NOMO-1 (cell line): Measurements from ENCODE around the gene NUMB.
A peak's percentile ranks its signal among the peaks of the same experiment; 100 is the strongest.

Experiments
- DNase-seq, 2 experiments: peaks; one replicate each; lab custom pipeline; 2025; ENCODE audit not compliant: unreplicated experiment in 2 of 2; lab: John Stamatoyannopoulos, UW

NUMB gene

GRCh38 chr14:73466861-73467260 lies 8.5 kb upstream of the NUMB start:
- DNase-seq: no peak

DNA sequence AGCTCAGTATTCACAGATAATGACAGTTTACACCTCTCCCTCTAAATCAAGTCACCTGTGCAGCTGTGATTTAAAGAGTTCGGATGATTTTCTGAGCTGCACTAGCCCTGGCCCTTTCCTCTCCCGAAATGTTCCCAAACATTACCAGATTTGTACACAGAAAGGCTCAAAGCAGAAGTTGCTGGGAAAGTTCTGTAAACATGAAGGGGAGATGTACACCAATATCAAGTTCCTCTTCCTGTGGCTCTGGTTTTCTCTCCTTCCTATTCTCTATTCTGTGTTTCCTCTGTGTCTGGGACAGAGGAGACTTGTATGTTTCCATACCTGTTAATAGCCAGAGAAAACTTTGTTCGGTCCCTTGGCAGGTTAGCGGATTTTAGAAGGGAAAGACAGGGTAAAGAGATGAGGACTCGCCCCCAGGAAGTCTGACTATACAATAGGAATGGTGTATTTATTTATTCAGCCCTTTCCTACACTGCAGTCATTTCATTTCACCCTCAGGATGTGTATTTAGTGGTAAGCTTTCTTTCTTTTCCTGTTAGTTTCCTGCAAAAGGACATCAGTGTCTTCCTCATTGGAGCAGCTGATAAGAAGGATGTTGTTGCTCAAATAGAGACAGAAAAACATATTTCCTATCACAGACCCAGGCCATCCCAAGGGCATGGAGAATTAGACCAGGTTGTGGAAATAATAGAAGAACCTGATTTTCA lies 7.6 kb upstream of the NUMB start:
- DNase-seq: peak in 1 of 2 experiments; percentile 73

DNA sequence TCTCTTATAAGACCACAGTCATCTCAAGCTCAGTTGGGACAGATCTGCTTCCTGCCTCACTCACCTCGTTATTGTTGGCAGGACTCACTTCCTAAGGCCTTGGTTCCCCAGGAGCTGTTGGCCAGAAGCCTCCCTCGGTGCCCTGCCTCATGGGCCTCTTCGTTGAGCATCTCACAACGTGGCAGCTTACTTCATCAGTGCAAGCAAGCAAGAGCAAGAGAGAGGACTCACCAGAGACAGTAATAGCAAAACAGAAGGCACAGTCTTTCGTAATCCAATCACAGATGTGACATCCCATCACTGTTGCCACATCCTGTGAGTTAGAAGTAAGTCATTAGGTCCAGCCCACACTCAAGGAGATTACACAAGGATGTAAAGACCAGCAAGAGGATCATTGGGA lies 5.1 kb upstream of the NUMB start:
- peak; percentile 85 to 100 for DNase-seq

DNA sequence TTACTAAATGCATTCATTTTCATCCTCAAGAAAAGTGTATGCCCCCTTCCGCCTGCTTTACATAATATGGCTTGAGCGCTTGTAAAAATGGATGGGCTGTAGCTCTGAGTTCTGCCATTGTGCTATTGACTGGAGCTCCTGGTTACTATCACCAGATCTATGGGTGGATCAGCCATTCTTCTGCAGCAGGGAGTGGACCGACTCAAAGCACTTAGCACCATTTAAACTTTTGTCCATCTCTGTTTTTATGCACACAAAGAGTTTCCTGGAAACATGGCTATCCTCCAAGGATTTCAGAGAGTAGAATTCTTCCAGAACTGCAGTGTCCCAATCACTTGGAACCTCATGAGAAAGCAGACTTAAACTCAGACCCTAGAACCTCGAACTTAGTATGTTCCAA lies 4.5 kb upstream of the NUMB start:
- no peak for DNase-seq

DNA sequence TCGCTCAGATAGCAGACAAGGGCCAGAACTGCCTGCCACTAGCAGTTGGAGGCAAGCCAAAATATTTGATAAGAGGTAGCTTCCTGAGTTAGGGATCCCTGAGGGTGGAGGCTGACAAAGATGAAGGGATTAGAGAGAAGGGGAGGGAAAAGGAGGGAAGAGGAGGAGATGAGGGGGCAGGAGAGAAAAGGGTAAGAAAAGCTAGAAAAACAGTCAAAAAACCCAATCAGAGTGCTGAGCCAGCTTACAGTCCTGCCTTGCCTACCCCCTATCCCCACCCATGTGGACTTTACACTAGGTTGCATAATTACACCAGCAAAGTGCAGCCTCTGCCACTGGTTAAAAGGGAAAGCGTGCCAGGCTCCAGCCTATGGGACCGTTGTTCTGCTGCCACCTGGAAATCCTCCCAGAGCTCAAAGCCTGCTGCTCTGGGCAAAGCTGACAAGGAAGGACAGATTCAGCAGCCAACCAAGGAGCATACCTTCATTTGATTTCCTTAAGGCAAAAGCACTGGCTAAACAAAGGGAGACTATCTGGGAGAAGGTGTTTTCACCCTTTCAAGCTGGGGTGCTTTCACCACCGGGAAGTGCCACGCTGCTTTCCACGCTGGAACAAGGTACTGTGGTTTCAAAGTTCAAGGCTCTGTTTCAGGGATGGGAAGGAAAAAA lies 3.8 kb upstream of the NUMB start:
- DNase-seq: peak; percentile 45 to 56

GRCh38 chr14:73461478-73462047 lies 3.2 kb upstream of the NUMB start:
- no peak for DNase-seq

- no peak for DNase-seq
Measured at GRCh38 chr14:73460691-73461127, 2.4 kb upstream of the NUMB start.

DNA sequence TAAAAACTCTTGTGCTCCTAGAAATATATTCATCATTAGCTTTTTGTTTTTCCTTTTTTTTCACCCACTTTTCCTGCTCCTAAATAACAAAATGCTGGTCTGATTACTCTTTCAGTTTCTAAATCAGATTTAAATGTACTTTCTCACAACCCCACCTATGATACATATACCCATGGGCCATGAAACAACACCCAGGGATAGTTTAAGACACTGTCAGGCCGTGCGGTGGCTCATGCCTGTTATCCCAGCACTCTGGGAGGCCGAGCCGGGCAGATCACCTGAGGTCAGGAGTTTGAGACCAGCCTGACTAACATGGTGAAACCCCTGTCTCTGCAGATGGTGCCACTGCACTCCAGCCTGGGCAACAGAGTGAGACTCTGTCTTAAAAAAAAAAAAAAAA lies 1.6 kb upstream of the NUMB start:
- no peak for DNase-seq

DNA sequence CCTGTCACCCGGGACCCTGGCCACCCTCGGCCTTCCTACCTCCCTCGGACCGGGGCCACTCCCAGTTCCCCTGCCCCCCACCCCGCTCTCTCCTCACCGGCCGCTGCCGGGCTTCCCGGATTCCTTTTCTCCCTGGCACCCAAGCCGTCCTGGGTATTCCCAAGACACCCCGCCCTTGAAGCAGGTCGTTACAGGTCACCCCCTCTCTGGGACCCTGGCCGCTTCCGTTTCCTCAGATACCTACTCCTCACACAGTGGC lies 493 bp downstream of the NUMB start:
- no peak for DNase-seq

GRCh38 chr14:73457041-73457923 lies 1.1 kb downstream of the NUMB start:
- peak in 1 of 2 experiments; percentile 48 for DNase-seq

- DNase-seq: peak in 1 of 2 experiments; percentile 38
Measured at GRCh38 chr14:73455294-73455693, 3.1 kb downstream of the NUMB start.

GRCh38 chr14:73452341-73453186 lies 5.8 kb downstream of the NUMB start:
- peak; percentile 45 to 68 for DNase-seq

- no peak for DNase-seq
Measured at GRCh38 chr14:73443758-73444157, 14.6 kb downstream of the NUMB start.

GRCh38 chr14:73441286-73441685 lies 17.1 kb downstream of the NUMB start:
- no peak for DNase-seq

DNA sequence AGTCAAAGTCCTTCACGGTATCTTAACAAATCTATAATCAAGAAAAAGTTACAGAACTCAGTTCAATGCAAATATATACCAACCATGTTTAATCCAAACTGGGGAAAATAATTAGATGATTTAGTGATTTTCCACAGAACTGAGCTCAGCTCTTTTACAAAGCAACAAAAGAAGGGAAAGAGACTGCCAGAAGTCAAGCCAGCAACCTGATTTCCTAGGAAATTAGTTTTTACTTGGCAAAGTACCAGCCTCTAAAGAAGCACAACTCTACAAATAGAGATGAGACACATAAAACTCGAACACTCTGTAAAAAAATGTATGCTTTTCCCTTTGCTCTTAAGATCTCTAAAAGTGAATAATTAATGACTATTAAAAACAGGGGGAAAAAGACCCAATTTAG lies 19.4 kb downstream of the NUMB start:
- DNase-seq: no peak

DNA sequence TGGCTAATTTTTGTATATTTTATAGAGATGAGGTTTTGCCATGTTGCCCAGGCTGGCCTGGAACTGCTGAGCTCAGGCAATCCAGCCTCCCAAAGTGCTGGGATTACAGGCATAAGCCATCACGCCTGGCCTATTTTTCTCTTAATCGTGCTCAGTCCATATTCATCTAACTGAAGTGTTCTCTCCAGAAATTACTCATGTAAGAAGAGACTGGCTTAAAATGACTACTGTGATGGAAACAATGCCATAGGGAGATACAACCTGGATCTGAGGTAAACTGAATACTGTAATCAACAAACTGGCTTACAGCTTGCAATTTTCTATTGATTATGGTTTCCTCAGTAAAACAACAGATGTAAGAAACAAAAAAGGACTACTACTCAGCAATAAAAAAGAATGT lies 21.1 kb downstream of the NUMB start:
- no peak for DNase-seq

DNA sequence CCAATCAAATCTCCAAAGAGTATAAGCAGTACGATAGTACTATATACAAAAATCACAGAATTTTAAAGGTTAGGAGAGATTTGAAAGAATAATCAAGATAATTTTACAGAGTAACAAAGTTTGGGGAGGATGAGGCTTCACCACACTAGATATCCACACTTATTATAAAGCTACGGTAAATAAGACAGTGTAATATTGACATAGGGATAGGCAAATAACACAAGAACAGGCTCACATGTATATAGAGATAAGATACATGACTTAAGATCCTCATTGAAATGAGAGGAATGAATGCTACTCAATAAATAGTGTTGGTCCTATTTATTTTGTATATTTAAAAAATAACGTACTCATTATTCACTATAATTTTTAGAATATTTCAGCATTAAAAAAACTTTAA lies 26.2 kb downstream of the NUMB start:
- no peak for DNase-seq

DNA sequence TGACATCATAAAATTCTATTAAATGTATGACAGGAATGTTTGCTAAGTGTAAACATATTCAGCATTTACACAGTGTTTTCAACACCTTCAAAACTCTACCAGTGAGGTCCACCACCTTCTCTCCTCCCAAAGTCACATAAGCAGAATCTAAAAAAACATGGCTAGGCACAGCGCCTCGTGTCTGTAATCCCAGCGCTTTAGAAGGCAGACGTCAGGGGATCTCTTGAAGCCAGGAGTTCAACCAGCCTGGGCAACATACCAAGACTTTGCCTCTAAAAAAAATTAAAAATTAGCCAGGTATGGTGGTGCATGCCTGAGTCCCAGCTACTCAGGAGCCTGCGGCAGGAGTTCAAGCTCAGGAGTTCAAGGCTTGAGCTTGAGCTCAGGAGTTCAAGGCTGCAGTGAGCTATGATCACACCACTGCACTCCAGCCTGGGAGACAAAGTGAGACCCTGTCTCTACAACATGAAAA lies 30.0 kb downstream of the NUMB start:
- no peak for DNase-seq

- DNase-seq: no peak
Measured at GRCh38 chr14:73427516-73428264, 30.7 kb downstream of the NUMB start.

DNA sequence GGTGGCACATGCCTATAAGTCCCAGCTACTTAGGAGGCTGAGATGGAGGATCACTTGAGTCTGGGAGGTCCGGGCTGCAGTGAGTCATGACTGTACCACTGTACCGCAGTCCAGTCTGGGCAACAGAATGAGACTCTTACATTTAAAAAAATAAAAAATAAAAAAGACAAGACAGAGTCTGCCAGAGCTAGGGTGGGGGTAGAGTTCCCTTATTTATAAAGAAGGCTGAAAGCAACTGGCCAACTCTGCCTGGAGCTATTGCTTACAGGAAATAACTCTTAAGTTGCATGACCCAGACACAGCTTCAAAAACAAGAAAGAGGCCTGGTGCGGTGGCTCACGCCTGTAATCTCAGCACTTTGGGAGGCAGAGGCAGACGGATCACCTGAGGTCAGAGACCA lies 31.5 kb downstream of the NUMB start:
- DNase-seq: no peak
